ENCODE results near the gene DAD1. TPM values are rescaled to one million over a fixed set of nuclear protein-coding genes. Genes with fewer than 3 reads are reported as not detected.

Gene DAD1
- total RNA-seq, 2 experiments from 2014 or later, result 117 to 154 TPM

DNA sequence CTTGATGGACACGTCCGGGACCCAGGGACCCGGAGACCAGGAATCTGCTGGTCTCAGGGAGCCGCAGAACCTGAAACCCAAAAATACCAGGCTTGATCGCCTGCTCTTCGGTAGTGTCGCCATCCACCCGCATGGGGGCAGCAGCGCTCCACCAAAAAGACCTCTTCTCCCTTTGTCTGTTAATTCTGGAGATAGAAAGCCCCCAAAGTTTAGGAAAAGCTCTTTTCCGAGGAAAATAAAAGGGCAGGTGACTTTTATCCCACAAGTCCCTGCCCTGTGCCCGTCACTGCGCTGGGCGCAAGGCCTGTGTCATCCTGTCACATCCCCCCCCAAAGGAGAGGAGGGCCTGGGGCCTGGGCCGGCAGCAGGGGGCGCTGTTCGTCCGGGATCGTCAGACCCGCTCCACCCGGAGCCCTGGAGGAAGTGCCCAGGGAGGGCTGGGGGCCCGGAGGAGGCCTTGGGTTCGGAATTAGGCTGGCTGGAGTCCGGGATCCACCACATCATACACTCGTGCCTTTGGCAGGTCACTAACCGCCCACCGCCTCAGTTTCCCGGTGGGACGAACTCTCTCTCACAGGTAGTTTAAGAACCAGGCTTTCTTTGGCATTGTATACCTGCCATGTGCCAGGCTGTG lies 31.9 kb downstream of the DAD1 start:
- CTCF ChIA-PET (ENCODE audit: unreplicated experiment), result interaction anchor here (0.7 to 2.9 kb wide), 9 partner anchors 9 to 173 kb away, joined by 3 to 19 read pairs (median 6); no protein-coding TSS in a partner anchor
- Histone ChIP-seq H3K4me3 (ENCODE audit: low read depth, low read length, poor library complexity, severe bottlenecking) (peak overlapping the region; percentile 57), H3K27ac (ENCODE audit: low read depth, low read length, poor library complexity, severe bottlenecking) (peak overlapping the region; percentile 97), H3K79me2 (ENCODE audit: insufficient read depth, low read depth, low read length) (no peaks in the 10 kb centered on the region), H3K4me1 (ENCODE audit: insufficient read depth, low read length, poor library complexity, severe bottlenecking) (peaks cover 91% of the 10 kb centered on the region), H3K4me2 (ENCODE audit: low read length) (peak overlapping the region; percentile 79), H3K9me3 (ENCODE audit: low read length) (no peaks in the 10 kb centered on the region), H3K9me2 (ENCODE audit: insufficient read depth, low read length) (no peaks in the 10 kb centered on the region), H4K20me1 (ENCODE audit: insufficient read depth, low read length) (no peaks in the 10 kb centered on the region), H2AFZ (ENCODE audit: low read length) (peak overlapping the region; percentile 8; the same call in 1 of the 2 replicates), H3K36me3 (ENCODE audit: insufficient read depth, low read length) (peaks cover 12% of the 10 kb centered on the region; the same call in 1 of the 2 replicates)
- POLR2A ChIA-PET, result interaction anchor here (0.7 to 3.5 kb wide), 18 partner anchors 8 to 246 kb away, joined by 3 to 47 read pairs (median 6); partner anchors contain the start of gene ABHD4
- DNase-seq (ENCODE audit: low spot score), result peak; percentile 93
- intact Hi-C loops (cut with micrococcal nuclease; ENCODE audit: unreplicated experiment), result loop anchor here (1.0 to 5.0 kb wide), 15 partner anchors 13 to 745 kb away; partner anchors contain the start of genes OXA1L, PPP1R3E and SLC7A7
- TF ChIP-seq, protein P1, sequence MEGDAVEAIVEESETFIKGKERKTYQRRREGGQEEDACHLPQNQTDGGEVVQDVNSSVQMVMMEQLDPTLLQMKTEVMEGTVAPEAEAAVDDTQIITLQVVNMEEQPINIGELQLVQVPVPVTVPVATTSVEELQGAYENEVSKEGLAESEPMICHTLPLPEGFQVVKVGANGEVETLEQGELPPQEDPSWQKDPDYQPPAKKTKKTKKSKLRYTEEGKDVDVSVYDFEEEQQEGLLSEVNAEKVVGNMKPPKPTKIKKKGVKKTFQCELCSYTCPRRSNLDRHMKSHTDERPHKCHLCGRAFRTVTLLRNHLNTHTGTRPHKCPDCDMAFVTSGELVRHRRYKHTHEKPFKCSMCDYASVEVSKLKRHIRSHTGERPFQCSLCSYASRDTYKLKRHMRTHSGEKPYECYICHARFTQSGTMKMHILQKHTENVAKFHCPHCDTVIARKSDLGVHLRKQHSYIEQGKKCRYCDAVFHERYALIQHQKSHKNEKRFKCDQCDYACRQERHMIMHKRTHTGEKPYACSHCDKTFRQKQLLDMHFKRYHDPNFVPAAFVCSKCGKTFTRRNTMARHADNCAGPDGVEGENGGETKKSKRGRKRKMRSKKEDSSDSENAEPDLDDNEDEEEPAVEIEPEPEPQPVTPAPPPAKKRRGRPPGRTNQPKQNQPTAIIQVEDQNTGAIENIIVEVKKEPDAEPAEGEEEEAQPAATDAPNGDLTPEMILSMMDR (conservative IDR thresholded peaks at IDR 0.05; ENCODE audit: low read length), result peak; percentile 100
- no peak for TF ChIP-seq EZH2phosphoT487 (IDR thresholded peaks at IDR 0.05; ENCODE audit: borderline replicate concordance, low read depth, low read length)
- no TSS peak for BruUV-seq (replicated peaks)

GRCh38 chr14:22556021-22556989 lies 32.7 kb downstream of the DAD1 start:
- Histone ChIP-seq H4K20me1 (ENCODE audit: insufficient read depth, low read length) (no peaks in the 10 kb centered on the region), H3K79me2 (ENCODE audit: insufficient read depth, low read depth, low read length) (no peaks in the 10 kb centered on the region), H3K4me3 (ENCODE audit: low read depth, low read length, poor library complexity, severe bottlenecking) (peak overlapping the region; percentile 57), H2AFZ (ENCODE audit: low read length) (no peak overlapping the region; the same call in 1 of the 2 replicates), H3K9me2 (ENCODE audit: insufficient read depth, low read length) (no peaks in the 10 kb centered on the region), H3K36me3 (ENCODE audit: insufficient read depth, low read length) (peaks cover 17% of the 10 kb centered on the region; the same call in 1 of the 2 replicates), H3K4me2 (ENCODE audit: low read length) (peak overlapping the region; percentile 79), H3K4me1 (ENCODE audit: insufficient read depth, low read length, poor library complexity, severe bottlenecking) (peaks cover 91% of the 10 kb centered on the region), H3K9me3 (ENCODE audit: low read length) (no peaks in the 10 kb centered on the region), H3K27ac (ENCODE audit: low read depth, low read length, poor library complexity, severe bottlenecking) (peak overlapping the region; percentile 97)
- TF ChIP-seq, protein P1 (conservative IDR thresholded peaks at IDR 0.05; ENCODE audit: low read length), result no peak
- TF ChIP-seq EZH2phosphoT487 (IDR thresholded peaks at IDR 0.05; ENCODE audit: borderline replicate concordance, low read depth, low read length), result no peak
- DNase-seq (ENCODE audit: low spot score), result peak; percentile 100
- CTCF ChIA-PET (ENCODE audit: unreplicated experiment), result interaction anchor here (0.7 to 2.9 kb wide), 16 partner anchors 10 to 172 kb away, joined by 3 to 19 read pairs (median 4); no protein-coding TSS in a partner anchor
- POLR2A ChIA-PET, result interaction anchor here (0.7 to 3.5 kb wide), 38 partner anchors 9 to 247 kb away, joined by 3 to 47 read pairs (median 5); partner anchors contain the start of gene ABHD4
- intact Hi-C loops (cut with micrococcal nuclease; ENCODE audit: unreplicated experiment), result loop anchor here (1.0 to 5.0 kb wide), 12 partner anchors 24 to 746 kb away; partner anchors contain the start of genes OXA1L, PPP1R3E and SLC7A7
- BruUV-seq (replicated peaks), result TSS peak; percentile 84

Measured in OCI-LY7 (cell line).